ENCODE data around the gene DCBLD2.

DCBLD2 gene

GRCh38 chr3:98788651-98789050 is 112.8 kb downstream of the DCBLD2 start:
- DNase-seq = no peak

DNA sequence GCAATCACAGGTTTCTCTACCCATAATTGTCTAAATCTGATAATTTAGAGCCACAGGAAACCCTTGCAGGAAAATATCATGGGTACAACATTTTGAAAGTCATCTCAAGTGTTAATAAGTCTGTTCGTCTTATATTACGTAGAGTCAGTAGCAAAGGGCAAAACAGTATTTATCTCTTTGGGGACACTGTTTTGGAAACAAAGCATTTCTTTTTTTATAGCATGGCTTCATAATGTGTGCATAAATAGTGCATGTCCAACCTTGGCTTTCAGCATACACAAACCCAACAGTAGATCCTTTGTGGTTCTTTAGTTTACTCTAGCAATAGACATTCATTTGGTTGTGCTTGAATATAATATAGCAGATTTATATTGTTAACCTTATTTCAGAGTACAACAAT is 114.3 kb downstream of the DCBLD2 start:
- no peak for DNase-seq

DNA sequence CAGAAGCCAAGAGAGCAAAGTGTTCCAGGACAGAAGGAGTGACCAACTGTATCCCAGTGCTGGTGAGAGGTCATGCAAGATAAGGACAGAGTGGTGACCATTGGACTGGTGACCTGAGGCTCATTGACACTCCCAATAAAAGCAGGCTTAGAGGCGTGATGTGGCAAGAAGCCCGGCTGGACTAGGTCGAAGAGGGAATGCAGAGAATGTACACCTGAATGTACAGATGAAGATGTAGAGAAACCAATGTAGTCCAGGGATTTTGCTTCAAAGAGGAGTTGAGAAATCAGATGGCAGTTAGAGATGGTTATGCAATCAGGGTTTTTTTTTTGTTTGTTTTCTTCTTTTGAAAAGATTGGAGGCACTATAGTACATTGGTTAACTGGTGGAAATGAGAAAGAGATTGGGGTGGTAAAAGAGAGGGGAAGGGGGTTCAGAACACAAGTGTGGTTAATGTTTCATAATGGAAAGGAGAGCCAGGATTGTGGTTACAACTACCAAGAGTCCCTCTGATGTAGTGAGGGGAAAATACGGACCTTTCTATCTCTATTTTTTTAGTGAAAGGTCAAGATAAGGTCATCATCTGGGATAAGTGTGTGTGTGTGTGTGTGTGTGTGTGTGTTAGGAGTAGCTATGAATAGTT is 115.0 kb downstream of the DCBLD2 start:
- no peak for DNase-seq

DNA sequence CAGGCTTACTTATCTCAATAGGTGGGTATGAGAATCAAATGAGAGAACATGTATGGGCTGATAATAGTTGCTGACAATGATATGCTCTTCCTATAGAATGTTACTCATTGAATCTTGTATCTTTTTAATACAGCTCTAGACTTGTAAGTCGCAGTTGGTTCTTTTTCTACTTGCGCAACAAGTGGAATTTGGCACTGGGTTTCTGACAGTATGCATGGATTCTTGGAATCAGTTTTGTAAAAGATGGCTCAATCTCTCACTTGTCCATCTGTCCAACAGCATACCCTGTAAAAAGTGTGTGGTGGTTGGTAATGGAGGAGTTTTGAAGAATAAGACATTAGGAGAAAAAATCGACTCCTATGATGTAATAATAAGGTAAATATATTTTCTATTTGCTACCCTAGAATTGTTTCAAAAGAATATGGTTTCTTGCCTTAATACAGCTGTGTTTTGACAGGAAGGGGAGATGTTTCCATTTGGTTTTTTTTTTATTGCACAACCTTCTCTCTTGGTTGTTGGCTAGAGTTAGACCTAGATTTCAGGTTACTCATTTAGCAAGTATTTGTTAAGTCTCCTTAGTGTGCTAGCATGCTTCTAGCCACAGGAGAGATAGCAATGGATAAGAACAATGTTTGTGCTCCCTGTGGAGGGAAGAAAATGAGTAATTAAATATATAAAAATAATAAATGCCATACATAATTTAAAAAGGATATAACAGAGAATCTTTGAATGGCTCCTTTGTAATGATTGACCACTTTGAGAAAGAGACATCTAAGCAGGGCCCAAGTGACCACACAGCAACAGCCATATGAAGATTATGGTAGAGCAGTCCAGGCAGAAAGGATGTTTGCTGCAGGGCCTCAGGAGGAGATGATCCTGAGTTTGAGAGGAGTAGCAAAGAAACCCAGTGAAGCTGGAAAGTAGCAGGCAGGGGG is 116.6 kb downstream of the DCBLD2 start:
- no peak for DNase-seq

DNA sequence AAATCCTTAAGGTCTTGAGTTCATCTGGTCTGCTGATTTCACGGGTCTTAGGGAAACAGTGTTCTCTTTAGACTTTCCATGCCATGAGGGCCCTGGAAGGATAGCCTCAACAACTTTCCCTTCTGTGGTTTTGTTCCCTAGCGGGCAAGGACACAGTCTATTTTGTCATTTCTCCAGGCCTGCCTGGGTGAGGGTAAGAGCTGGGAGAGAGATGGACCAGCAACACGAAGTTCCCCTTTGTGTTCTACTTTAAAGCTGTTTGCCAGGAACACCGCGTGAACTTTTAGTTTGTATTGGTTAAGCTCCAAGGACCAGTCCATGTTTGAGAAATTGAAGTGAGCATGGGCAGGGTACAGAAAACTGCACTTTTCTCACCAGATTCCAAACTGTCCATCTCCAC is 117.5 kb downstream of the DCBLD2 start:
- no peak for DNase-seq

GRCh38 chr3:98782824-98783500 is 118.5 kb downstream of the DCBLD2 start:
- no peak for DNase-seq

- no peak for DNase-seq
Observed at GRCh38 chr3:98780343-98780742, 121.2 kb downstream of the DCBLD2 start.

DNA sequence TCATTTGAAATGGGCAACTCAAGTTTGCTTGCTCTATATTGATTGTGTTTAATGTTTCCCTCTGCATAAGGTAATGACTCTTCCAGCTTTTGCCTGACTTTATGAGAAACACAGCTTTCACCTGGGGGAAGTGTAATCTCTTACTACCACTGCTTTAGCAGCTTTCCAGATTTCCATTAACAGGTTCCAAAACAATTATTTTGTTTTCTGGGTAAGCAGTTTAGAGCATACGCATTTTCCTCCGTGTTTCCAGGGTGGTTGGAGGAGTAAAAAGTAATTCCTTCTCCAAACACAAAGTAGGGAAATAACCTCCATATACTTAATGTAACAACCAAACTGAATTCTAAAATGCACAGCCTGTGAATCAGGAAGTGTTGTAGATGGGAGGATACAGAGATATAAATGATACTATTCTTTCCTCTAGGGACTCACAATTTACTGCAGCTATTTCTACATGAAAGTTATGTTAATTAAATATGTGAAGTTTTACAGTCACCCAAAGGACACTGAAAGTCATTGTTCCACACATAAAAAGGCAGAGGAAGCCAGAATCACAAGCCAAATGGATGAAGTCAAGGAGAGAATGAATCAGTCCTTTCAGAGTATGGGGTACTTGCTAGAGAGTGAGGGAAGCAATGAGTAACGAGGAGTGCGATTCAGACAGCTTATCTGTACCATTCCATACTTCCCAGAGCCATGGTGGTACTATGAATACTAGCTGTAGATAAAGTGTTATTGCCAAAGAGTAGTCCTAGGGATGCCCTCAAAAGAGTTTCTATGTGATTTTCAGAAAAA is 121.8 kb downstream of the DCBLD2 start:
- DNase-seq = no peak

DNA sequence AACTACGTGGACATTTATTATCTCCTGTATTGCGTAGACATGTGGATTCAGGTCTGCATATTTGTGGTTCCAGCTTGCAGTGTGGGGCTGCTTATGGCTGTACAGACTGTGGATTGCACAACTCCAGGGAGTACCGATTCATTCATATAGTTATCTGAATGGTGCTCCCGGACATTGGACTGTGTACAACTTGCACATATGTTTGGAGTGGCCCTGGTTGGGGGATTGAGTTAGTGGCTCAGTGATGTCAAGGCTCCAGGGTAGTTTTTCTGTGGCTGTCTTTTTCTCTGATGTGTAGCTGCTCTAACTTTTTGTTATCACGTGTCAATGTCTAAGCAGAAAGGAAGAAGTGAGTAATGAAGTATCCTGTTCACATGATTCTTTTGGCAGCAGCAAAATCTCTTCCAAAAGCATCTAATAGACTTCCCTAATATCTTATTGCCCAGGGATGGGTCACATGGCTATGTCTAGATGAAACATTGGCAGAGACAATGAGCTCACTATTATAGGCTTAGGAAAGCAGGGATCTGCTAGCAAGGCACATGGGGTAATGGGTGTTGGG is 122.6 kb downstream of the DCBLD2 start:
- DNase-seq = no peak

DNA sequence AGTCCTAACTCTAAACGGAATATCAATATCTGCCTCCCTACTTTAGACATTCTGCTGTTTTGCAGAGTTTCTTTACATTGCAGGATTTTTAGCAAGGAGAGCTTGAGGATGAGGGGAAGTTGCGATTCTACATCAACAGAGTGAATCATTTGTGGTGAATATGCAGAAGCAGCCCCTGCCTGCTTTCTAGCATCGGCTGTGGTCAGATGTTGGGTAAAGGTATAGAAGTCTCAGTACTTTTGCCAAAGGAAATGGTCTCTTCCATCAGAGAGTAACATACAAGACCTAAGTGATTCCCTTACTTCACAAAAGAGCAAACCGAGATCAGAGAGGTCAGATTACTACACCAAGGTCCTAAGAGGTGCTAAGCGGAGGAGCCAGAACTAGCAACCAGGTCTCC is 123.1 kb downstream of the DCBLD2 start:
- DNase-seq = no peak

DNA sequence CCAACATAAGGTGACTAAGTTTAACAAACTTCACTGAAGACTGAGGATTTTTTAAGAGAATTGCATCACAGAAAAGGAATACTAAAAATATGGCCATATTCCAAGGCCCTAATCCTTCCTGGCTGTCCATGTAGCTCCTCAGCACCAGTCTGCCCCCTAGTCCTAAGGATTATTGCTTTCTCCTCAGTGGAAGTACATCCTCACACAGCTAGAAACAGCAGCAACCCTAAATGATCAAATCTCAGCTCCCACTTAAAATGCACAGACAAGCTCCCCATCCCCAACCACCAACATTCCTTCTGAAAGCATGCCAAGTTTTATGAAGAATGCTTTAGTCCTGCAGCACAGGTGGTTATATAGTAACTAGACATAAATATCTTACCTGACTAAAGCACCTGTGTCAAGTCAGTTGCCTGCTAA is 123.7 kb downstream of the DCBLD2 start:
- no peak for DNase-seq

GRCh38 chr3:98777286-98777685 is 124.2 kb downstream of the DCBLD2 start:
- no peak for DNase-seq

DNA sequence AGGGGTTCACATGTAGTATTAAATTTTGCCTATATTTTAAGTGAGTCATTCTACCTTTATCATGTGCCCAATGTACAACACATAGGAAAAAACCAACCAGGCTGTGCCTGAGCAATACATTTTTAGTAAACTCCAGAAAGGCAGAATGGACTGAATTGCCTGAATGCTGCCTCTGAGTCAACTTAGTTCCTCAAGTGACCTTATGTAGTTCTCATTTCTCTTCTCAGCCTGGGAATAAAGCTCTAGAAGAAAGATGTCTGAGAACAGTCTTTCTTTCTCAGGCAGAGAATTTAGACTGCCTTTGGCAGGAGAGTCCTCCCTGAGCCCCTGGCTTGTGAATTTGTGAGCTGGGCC is 125.4 kb downstream of the DCBLD2 start:
- DNase-seq = no peak

GRCh38 chr3:98775459-98776139 is 125.9 kb downstream of the DCBLD2 start:
- DNase-seq = no peak

GRCh38 chr3:98772022-98772421 is 129.5 kb downstream of the DCBLD2 start:
- DNase-seq = no peak

- no peak for DNase-seq
Observed at GRCh38 chr3:98770261-98771039, 131.0 kb downstream of the DCBLD2 start.

DNA sequence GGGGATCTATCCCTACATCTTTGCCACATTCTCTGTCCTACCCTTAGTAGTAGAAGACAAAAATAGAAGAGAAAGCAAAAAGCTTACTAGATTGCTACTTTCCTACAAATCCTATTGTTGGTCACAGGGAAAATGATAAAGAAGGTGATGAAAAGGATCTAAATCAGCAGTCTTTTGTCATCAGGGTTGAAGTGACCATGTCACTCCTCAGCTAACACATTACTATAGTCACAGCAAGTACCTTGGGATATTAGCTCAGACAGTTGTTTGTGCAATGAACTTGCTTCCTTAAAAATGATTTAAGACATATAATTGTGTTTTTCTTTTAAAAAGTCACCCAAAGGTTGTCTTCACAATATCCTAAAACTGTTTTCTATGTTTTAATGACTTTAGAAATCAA is 132.0 kb downstream of the DCBLD2 start:
- no peak for DNase-seq

DNA sequence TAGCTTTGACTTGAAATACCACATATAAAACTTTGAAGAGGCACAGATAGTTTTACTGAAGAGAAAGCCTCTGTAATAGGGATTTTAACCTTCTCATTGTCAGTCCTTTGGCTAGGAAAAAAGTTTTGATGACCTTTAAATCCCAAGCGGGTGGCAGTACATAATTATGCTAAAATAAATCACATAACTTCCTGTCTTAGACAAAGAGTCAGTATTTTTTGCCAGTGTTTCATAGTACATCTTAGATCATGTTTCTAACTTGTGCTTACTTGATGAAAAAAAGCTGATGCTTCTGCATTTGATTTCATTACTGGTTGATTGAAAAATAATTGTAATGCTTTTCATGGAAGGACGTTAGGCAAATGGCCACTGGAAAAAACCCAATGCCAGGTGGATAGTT is 132.5 kb downstream of the DCBLD2 start:
- no peak for DNase-seq

- DNase-seq = no peak
Observed at GRCh38 chr3:98766924-98767323, 134.6 kb downstream of the DCBLD2 start.

GRCh38 chr3:98765721-98766120 is 135.8 kb downstream of the DCBLD2 start:
- no peak for DNase-seq

- no peak for DNase-seq
Observed at GRCh38 chr3:98764472-98764884, 137.0 kb downstream of the DCBLD2 start.

Data from DMS153 (cell line).